IMR-90 (cell line): ENCODE results near the gene TGM2. TPM values are rescaled to one million over a fixed set of nuclear protein-coding genes. Genes with fewer than 3 reads are reported as not detected.

ENCODE experiments used
- ATAC-seq: fragments of 200-7000 bp; cut with Tn5 transposase; 2 replicates; pipeline ENCODE4 v1.9.1; 2020; ENCODE audit warnings: low read depth, mild to moderate bottlenecking, moderate library complexity
- BruUV-seq: library from RNA; stranded (reverse); fragments of 400-500 nt; replicated peaks from 2 replicates; lab custom pipeline; 2021; lab: Mats Ljungman, UMichigan
- CTCF ChIA-PET: fragments of 300-600 bp; formaldehyde crosslinking; extraction: SDS; loops from one replicate; lab custom pipeline; 2021; ENCODE audit warnings: antibody characterized with exemption; lab: Yijun Ruan, JAX
- POLR2A ChIA-PET: fragments of 300-600 bp; sonication (Branson Sonifier 250); formaldehyde crosslinking; loops from one replicate; lab custom pipeline; 2022; ENCODE audit warnings: antibody characterized with exemption; ENCODE audit not compliant: unreplicated experiment; lab: Charles Lee
- DNase-seq: peaks from one replicate; pipeline ENCODE4 v3.0.0; 2013
- H2AFZ ChIP-seq: replicated peaks from 2 replicates; pipeline ENCODE3; 2013; ENCODE audit warnings: low read length, mild to moderate bottlenecking; ENCODE audit not compliant: poor library complexity
- H2AK5ac ChIP-seq: 2 replicates; pipeline ENCODE4 v1.6.1; 2013; ENCODE audit warnings: low read depth, low read length, inconsistent platforms
- H2AK9ac ChIP-seq: replicated peaks from 2 replicates; pipeline ENCODE3; 2013; ENCODE audit warnings: mild to moderate bottlenecking, low read depth, low read length, moderate library complexity; ENCODE audit not compliant: poor library complexity
- H2BK120ac ChIP-seq: 2 replicates; pipeline ENCODE4 v1.6.1; 2013; ENCODE audit warnings: low read depth, low read length, inconsistent platforms
- H2BK15ac ChIP-seq: 3 replicates; pipeline ENCODE4 v1.6.1; 2013; ENCODE audit warnings: low read depth, low read length, inconsistent platforms
- H2BK20ac ChIP-seq: 2 replicates; pipeline ENCODE4 v1.6.1; 2013; ENCODE audit warnings: low read depth, mild to moderate bottlenecking, inconsistent platforms, low read length, moderate library complexity
- H2BK5ac ChIP-seq: 2 replicates; pipeline ENCODE4 v1.6.1; 2013; ENCODE audit warnings: mild to moderate bottlenecking, low read depth, low read length, inconsistent platforms; ENCODE audit not compliant: poor library complexity, severe bottlenecking
- H3K14ac ChIP-seq: replicated peaks from 2 replicates; pipeline ENCODE4 v1.6.1; 2013; ENCODE audit warnings: low read depth, low read length, inconsistent platforms
- H3K18ac ChIP-seq: 2 replicates; pipeline ENCODE4 v1.6.1; 2013; ENCODE audit warnings: low read depth, low read length, control low read depth
- H3K23ac ChIP-seq: 2 replicates; pipeline ENCODE4 v1.6.1; 2013; ENCODE audit warnings: low read depth, low read length, inconsistent platforms
- H3K27ac ChIP-seq: 2 replicates; pipeline ENCODE4 v1.5.1; 2013; ENCODE audit warnings: mild to moderate bottlenecking, control low read depth, low read length; ENCODE audit not compliant: insufficient read depth
- H3K27me3 ChIP-seq: 2 replicates; pipeline ENCODE4 v1.6.1; 2013; ENCODE audit warnings: low read length; ENCODE audit not compliant: control insufficient read depth, insufficient read depth
- H3K36me3 ChIP-seq: 2 replicates; pipeline ENCODE4 v1.6.1; 2013; ENCODE audit warnings: low read length, mixed read lengths; ENCODE audit not compliant: control insufficient read depth, insufficient read depth
- H3K4ac ChIP-seq: 2 replicates; pipeline ENCODE4 v1.6.1; 2013; ENCODE audit warnings: low read depth, low read length, inconsistent platforms
- H3K4me1 ChIP-seq: 2 replicates; pipeline ENCODE4 v1.6.1; 2013; ENCODE audit warnings: low read length, mixed read lengths; ENCODE audit not compliant: control insufficient read depth, insufficient read depth
- H3K4me2 ChIP-seq: 2 replicates; pipeline ENCODE4 v1.6.1; 2013; ENCODE audit warnings: low read depth, mild to moderate bottlenecking, control low read depth, low read length, moderate library complexity
- H3K4me3 ChIP-seq: 2 replicates; pipeline ENCODE4 v1.5.1; 2013; ENCODE audit warnings: low read depth, mild to moderate bottlenecking, control low read depth, low read length, moderate library complexity; ENCODE audit not compliant: insufficient read depth
- H3K56ac ChIP-seq: 2 replicates; pipeline ENCODE4 v1.6.1; 2013; ENCODE audit warnings: low read length, inconsistent platforms; ENCODE audit not compliant: insufficient read depth; ENCODE audit errors: extremely low read depth
- H3K79me1 ChIP-seq, 2 experiments: 2 replicates each; pipeline ENCODE4 v1.6.1; 2013; ENCODE audit warnings: low read length in 2 of 2, inconsistent platforms in 1 of 2, low read depth in 1 of 2
- H3K9ac ChIP-seq: 2 replicates; pipeline ENCODE4 v1.6.1; 2013; ENCODE audit warnings: low read depth, low read length, control low read depth
- H3K9me1 ChIP-seq: 2 replicates; pipeline ENCODE4 v1.6.1; 2013; ENCODE audit warnings: low read length, inconsistent platforms; ENCODE audit not compliant: insufficient read depth
- H3K9me3 ChIP-seq: 2 replicates; pipeline ENCODE4 v1.6.1; 2013; ENCODE audit warnings: low read length; ENCODE audit not compliant: control insufficient read depth, insufficient read depth
- H4K20me1 ChIP-seq: 2 replicates; pipeline ENCODE4 v1.6.1; 2013; ENCODE audit warnings: low read length, inconsistent platforms; ENCODE audit not compliant: insufficient read depth
- H4K5ac ChIP-seq: 2 replicates; pipeline ENCODE4 v1.6.1; 2013; ENCODE audit warnings: mild to moderate bottlenecking, low read depth, low read length, control low read depth
- H4K8ac ChIP-seq, 2 experiments: 2 replicates each; pipeline ENCODE4 v1.6.1; 2013; ENCODE audit warnings: low read depth in 2 of 2, low read length in 2 of 2, control low read depth in 1 of 2, inconsistent platforms in 1 of 2
- H4K91ac ChIP-seq: 2 replicates; pipeline ENCODE4 v1.6.1; 2013; ENCODE audit warnings: low read depth, low read length, inconsistent platforms; ENCODE audit not compliant: insufficient read depth
- CEBPB ChIP-seq: IDR thresholded peaks from 2 replicates; pipeline ENCODE4 v1.6.1; 2012; ENCODE audit warnings: low read depth, low read length, improper control_type of control experiment
- MAFK ChIP-seq: IDR thresholded peaks from 2 replicates; pipeline ENCODE4 v1.6.1; 2012; ENCODE audit warnings: low read depth, low read length, improper control_type of control experiment
- POLR2A ChIP-seq: IDR thresholded peaks from 2 replicates; pipeline ENCODE4 v1.6.1; 2012; ENCODE audit warnings: mild to moderate bottlenecking, low read depth, low read length
- RAD21 ChIP-seq: IDR thresholded peaks from 2 replicates; pipeline ENCODE4 v1.6.1; 2012; ENCODE audit warnings: low read length, improper control_type of control experiment
- WGBS, 2 experiments: methylation state at CpG; one replicate each; pipeline versions ENCODE4 v1.1.5 to v1.1.7; 2013; ENCODE audit warnings: missing lambda C conversion rate in 2 of 2; ENCODE audit not compliant: insufficient read length in 1 of 2; ENCODE audit errors: extremely low coverage in 2 of 2; 5-methylcytosine and 5-hydroxymethylcytosine counted together
- dilution Hi-C: fragments of 300-500 bp; cut with HindIII; formaldehyde crosslinking; loops from one replicate; pipeline ENCODE4 v1.14.3; 2018; ENCODE audit warnings: low sequenced_read_pairs; ENCODE audit not compliant: unreplicated experiment
- in situ Hi-C: fragments of 300-500 bp; cut with MboI; formaldehyde crosslinking; loops from 3 replicates; pipeline ENCODE4 v1.14.3; 2019; ENCODE audit warnings: low sequenced_read_pairs, inconsistent platforms, mixed read lengths
- intact Hi-C: fragments of 100-400 bp; cut with micrococcal nuclease; formaldehyde crosslinking; loops from 2 replicates; pipeline ENCODE4 v1.10.0; 2022
- polyA plus RNA-seq, 3 experiments: library from polyadenylated mRNA; depleted of rRNA; stranded (reverse); fragments of >200 nt; gene quantifications; 2 replicates each; pipeline ENCODE4 v1.2.3, GENCODE V29; 2012; ENCODE audit warnings: low replicate concordance in 1 of 3
- total RNA-seq: library from RNA; depleted of rRNA; stranded (reverse); fragments of >200 nt; gene quantifications from 2 replicates; pipeline ENCODE4 v1.2.3, GENCODE V29; 2012
- TF ChIP-seq, protein P1 (sequence below): conservative IDR thresholded peaks from 2 replicates; pipeline ENCODE4 v1.5.1; 2012; ENCODE audit warnings: mild to moderate bottlenecking, low read depth, low read length, improper control_type of control experiment

The TGM2 gene
- total and polyA plus RNA-seq, 2 of the 4 experiments (the other 2 are of a cell fraction) = 239 to 268 TPM

DNA sequence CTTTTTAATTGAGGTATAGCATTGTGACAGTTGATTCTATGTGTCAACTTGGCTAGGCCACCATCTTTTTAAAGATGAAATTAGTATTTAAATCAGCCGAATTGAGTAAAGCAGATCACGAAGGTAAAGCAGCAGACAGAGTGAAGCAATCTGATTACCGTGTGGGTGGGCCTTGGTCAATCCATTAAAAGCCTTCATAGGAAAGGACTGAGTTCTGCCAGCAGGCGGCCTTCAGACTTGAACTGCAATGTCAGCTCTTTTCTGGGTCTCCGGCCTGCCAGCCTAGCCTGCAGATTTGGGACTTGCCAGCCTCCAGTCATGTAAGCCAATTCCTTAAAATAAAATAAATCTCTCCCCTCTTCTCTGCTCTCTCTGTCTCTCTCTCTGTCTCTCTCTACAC, 22.4 kb upstream of the TGM2 start:
- Histone ChIP-seq H3K9ac (no peak overlapping the region), H4K91ac (no peak overlapping the region), H2BK5ac (no peak overlapping the region), H3K4ac (peak overlapping the region; percentile 14; the same call in 1 of the 2 replicates), H2BK120ac (no peak overlapping the region), H3K4me1 (peaks cover 11% of the 10 kb centered on the region), H3K4me3 (no peak overlapping the region), H2AFZ (peak overlapping the region; percentile 37), H3K9me1 (peaks cover 7% of the 10 kb centered on the region; the same call in 1 of the 2 replicates), H3K4me2 (no peak overlapping the region), H3K79me1 (no peaks in the 10 kb centered on the region), H3K14ac (0 out of 2 replicates have a peak overlapping the region, but pooled peaks have one; percentile 23), H2BK15ac (no peak overlapping the region; the same call in 2 of the 3 replicates), H3K56ac (no peak overlapping the region), H2BK20ac (no peak overlapping the region), H3K18ac (0 out of 2 replicates have a peak overlapping the region, but pooled peaks have one; percentile 2), H3K27me3 (no peaks in the 10 kb centered on the region), H2AK5ac (peak overlapping the region; percentile 49; the same call in 1 of the 2 replicates), H3K9me3 (peaks cover 2% of the 10 kb centered on the region; the same call in 1 of the 2 replicates), H4K5ac (no peak overlapping the region), H2AK9ac (no peak overlapping the region), H3K27ac (no peak overlapping the region), H3K23ac (no peak overlapping the region), H4K20me1 (no peaks in the 10 kb centered on the region), H3K36me3 (no peaks in the 10 kb centered on the region), H4K8ac (no peak overlapping the region)
- TF ChIP-seq, protein P1, sequence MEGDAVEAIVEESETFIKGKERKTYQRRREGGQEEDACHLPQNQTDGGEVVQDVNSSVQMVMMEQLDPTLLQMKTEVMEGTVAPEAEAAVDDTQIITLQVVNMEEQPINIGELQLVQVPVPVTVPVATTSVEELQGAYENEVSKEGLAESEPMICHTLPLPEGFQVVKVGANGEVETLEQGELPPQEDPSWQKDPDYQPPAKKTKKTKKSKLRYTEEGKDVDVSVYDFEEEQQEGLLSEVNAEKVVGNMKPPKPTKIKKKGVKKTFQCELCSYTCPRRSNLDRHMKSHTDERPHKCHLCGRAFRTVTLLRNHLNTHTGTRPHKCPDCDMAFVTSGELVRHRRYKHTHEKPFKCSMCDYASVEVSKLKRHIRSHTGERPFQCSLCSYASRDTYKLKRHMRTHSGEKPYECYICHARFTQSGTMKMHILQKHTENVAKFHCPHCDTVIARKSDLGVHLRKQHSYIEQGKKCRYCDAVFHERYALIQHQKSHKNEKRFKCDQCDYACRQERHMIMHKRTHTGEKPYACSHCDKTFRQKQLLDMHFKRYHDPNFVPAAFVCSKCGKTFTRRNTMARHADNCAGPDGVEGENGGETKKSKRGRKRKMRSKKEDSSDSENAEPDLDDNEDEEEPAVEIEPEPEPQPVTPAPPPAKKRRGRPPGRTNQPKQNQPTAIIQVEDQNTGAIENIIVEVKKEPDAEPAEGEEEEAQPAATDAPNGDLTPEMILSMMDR = 0 out of 2 replicates have a peak, but pooled peaks have one; percentile 14
- TF ChIP-seq POLR2A (no peak), RAD21 (0 out of 2 replicates have a peak, but pooled peaks have one; percentile 19), MAFK (peak; percentile 95), CEBPB (peak; percentile 70)
- 53% methylated on average over 3 of the region's 5 CpGs; no CpG with 5 or more reads in 1 of the 2 experiments for WGBS, 2 experiments
- intact Hi-C loops (no loop called here), in situ Hi-C loops (no loop called here), dilution Hi-C loops (no loop called here)
- DNase-seq (peak; percentile 43), ATAC-seq (peak; percentile 48)
- no TSS peak for BruUV-seq
- CTCF ChIA-PET = interaction anchor here (1.0 kb wide), 1 partner anchor 23 kb away, joined by 3 read pairs; no protein-coding TSS in a partner anchor
- POLR2A ChIA-PET = no interaction called here
